HG03159 (cell line): ENCODE measurements around the gene METTL24.

ENCODE experiments used
- ATAC-seq: cut with Tn5 transposase; IDR thresholded peaks from one replicate; pipeline ENCODE4 v1.9.1; 2021; ENCODE audit warnings: mild to moderate bottlenecking, moderate library complexity; ENCODE audit not compliant: unreplicated experiment

Gene METTL24, protein sequence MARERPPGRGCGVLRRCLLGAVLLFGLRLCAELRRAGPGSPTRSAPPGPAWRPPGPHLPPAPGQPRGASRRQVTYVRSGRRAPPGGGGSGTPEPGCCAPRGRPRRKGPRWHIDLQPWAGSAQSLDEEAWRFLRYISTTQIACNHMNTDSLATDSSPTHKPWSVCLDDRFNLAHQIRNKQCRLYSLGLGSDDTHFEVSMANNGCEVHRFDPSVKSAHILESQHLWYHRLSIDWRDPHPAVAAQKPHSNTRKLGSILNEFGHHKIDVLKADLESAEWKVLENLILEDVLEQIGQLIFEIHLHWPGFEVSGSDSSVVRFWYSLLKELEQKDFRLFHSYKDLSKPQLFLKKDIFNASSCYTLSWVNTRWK

DNA sequence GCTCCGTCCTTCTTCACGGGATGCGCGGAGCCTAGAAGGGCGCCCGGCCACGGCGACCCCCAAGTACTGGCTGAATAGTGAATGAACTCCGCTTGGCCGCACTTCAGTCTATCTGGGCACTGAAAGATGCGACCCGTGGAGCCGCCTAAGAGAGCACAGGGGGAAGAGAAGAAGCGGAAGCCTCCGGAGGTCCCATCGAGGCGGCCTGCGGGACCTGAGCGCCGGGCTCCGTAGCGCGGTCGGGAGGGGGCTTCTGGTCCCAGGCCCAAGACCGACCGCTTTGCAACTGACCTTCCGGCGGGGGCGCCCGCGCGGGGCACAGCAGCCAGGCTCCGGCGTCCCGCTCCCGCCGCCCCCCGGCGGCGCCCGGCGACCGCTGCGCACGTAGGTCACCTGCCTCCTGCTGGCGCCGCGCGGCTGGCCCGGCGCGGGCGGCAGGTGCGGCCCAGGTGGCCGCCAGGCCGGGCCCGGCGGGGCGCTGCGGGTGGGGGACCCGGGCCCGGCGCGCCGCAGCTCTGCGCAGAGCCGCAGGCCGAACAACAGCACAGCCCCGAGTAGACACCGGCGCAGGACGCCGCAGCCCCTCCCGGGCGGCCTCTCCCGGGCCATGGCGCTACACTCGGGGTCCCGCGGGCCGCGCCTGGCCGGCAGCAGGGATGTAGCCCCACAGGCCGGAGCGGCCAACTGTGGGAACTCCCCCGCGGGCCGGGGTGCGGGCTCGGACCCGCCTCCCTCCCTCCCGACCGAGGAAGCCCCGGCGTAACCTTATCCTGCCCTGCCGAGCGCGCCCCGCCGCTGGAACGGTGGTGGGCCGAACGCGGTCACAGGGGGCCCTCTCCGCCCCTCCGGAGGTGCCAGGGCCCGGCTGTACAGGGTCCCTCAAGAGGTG, at the start of gene METTL24:
METTL24 (minus strand) TSS at position 686 of the 889 bp plus-strand sequence; CDS start at position 609, 77 bp downstream.
- no peak for ATAC-seq

- ATAC-seq = no peak
Observed at GRCh38 chr6:110404607-110405006, 46.5 kb upstream of the METTL24 start.

- ATAC-seq = no peak
Observed at GRCh38 chr6:110401585-110402176, 43.5 kb upstream of the METTL24 start.

DNA sequence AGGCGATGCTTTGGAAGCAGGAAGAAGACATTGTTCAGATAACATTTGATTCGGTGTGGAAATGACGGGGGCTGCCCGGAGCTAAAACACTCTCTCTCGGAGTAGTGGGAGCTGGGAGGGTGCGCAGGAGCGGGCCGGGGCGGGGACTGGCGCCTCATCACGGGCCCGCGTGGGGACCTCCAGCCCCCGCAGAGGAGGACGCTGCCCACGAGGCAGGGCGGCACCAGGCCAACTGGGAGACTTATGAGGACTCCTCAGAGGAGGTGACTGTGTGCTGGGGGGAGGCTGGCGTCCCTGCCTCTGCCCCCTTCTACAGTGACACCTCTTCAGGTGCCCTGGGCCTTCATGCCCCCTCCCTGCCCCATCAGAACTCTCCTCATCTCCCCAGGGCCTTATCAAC, 42.1 kb upstream of the METTL24 start:
- ATAC-seq = no peak

GRCh38 chr6:110399219-110400071, 41.3 kb upstream of the METTL24 start:
- ATAC-seq = no peak

GRCh38 chr6:110398778-110399177, 40.6 kb upstream of the METTL24 start:
- no peak for ATAC-seq

DNA sequence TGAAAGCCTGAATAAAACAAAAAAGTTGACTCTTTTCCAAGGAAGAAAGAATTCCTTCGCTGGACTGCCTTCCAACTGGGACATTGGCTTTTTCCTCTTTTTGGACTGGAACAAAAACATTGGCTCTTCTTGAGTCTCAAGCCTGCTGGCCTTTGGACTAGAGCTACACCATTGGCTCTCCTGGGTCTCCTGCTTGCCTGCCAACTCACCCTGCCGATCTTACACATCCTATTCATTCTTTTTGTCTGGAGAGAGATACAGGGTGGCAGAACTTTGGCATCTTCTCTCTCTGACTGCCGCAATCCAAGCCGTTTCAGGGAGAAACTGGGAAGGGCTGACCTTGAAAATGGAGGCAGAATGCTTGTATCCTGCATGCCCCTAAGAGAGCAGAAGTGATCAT, 37.1 kb upstream of the METTL24 start:
- no peak for ATAC-seq

DNA sequence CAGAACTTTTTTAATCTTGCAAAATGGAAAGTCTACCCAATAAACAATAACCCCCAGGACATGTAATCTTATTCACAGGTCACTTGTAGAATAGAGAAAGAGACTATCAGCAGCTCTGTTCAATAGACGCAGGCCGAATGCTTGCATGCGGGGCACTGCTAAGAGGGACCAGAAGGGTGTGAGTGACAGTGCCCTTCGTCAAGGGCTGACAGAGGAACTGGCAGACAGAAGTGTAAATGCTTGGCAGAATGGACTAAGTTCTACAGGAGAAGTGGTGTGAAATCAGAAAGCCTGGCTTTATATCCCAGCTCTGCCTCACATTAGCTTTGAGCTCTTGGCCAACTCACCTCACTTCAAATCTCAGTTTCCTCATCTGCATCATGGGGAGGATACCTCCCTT, 36.3 kb upstream of the METTL24 start:
- ATAC-seq = no peak

GRCh38 chr6:110392727-110393126, 34.6 kb upstream of the METTL24 start:
- no peak for ATAC-seq

- no peak for ATAC-seq
Observed at GRCh38 chr6:110390404-110390803, 32.3 kb upstream of the METTL24 start.

DNA sequence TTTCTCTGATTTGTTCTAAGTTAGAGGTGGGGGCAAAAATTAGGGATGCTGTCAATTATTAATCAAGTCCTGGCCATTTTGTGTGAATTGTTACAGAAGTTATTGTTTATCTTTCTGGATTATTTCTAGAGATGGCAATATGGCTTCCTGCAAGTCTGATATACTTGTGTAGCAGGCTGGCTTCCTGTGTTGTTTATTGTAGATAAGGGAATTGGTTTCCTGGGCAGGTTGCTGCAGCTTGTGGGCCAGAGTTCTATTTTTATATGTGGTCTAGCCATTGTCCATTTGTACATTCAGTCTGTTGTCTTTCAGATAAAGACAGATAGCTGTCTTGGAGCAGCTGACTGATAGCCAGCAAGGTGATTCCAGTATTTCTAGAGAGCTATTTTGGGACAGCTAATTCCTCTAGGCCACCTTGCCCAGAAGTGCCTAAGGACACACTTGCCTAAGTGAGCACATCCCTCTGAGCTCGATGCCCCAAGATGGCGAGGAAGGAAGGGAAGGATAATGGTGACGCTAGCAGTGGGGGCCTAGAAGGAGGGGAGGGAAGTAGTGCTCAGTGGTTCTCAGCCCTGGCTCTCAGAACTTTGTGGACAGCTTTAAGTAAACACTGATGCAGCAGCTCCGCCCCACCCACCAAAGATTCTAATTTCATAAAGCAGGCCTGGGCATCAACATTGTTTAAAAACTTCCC, 31.7 kb upstream of the METTL24 start:
- ATAC-seq = no peak

- no peak for ATAC-seq
Observed at GRCh38 chr6:110387986-110388385, 29.8 kb upstream of the METTL24 start.

DNA sequence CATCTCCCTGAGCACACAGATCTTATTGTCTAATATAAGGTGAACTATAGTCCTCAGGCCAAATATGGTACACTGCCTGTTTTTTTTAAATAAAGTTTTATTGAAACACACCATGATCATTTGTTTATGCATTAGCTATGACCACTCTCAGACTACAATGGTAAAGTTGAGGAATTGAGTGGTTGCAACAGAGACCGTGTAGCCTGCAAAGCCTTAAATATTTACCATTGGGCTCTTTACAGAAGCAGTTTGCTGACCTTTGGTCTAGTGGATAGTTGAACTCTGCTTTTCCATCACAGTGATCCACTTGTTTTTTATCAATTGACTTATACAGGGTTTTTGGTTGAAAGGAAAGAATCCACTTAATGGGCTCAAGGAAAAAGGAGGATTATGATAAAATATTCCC, 27.3 kb upstream of the METTL24 start:
- ATAC-seq = no peak

GRCh38 chr6:110378552-110378951, 20.4 kb upstream of the METTL24 start:
- ATAC-seq = no peak

- ATAC-seq = no peak
Observed at GRCh38 chr6:110369066-110369465, 10.9 kb upstream of the METTL24 start.

GRCh38 chr6:110368284-110368683, 10.1 kb upstream of the METTL24 start:
- ATAC-seq = no peak

GRCh38 chr6:110367825-110368224, 9.7 kb upstream of the METTL24 start:
- ATAC-seq = no peak

DNA sequence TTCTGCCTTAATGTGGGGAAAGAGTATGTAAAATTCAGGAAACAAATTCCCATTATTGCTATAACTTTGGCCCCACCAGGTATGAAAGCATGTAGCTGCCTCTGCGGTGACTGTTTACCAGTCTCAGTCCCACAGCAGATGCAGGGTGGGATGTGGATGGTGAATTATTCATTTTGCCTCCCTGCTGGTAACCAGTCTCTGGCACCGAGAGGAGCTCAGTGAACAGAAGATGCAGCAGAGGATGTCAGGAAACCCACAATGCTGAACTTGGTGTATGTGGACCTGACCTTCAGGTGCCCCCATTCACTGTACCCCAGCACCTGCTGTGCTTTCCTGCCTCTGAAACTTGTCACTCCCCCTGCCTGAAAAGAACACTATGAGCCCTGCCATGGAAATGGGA, 8.8 kb upstream of the METTL24 start:
- ATAC-seq = no peak

- no peak for ATAC-seq
Observed at GRCh38 chr6:110366256-110366655, 8.1 kb upstream of the METTL24 start.
